Neutrophil (primary cell): ENCODE measurements around the gene EEA1.

Source experiments
- H3K27ac ChIP-seq: fragments of 200-600 bp; sonication (generic); 2 replicates; pipeline ENCODE4 v1.5.1; 2016; ENCODE audit warnings: mild to moderate bottlenecking, moderate library complexity
- H3K27me3 ChIP-seq: fragments of 200-600 bp; sonication (generic); 2 replicates; pipeline ENCODE4 v1.6.0; 2016; ENCODE audit warnings: mild to moderate bottlenecking
- H3K36me3 ChIP-seq: fragments of 200-600 bp; sonication (generic); 2 replicates; pipeline ENCODE4 v1.5.1; 2017
- H3K4me1 ChIP-seq, 2 experiments: fragments of 200-600 bp in 1 of 2; sonication (generic) in 1 of 2; 1 replicate in 1 of 2; 2 replicates in 1 of 2; pipeline versions ENCODE4 v1.5.1 to v1.6.1; 2013 to 2016; ENCODE audit warnings: low read depth in 1 of 2, low read length in 1 of 2, mild to moderate bottlenecking in 1 of 2, moderate library complexity in 1 of 2; ENCODE audit not compliant: control insufficient read depth in 1 of 2, insufficient read depth in 1 of 2
- H3K4me3 ChIP-seq, 2 experiments: fragments of 200-600 bp in 1 of 2; sonication (generic) in 1 of 2; 1 replicate in 1 of 2; 2 replicates in 1 of 2; pipeline ENCODE4 v1.5.1; 2013 to 2016; ENCODE audit warnings: low read depth in 1 of 2, low read length in 1 of 2, mild to moderate bottlenecking in 1 of 2, moderate library complexity in 1 of 2
- H3K9me3 ChIP-seq: fragments of 200-600 bp; sonication (generic); 2 replicates; pipeline ENCODE4 v1.5.1; 2016
- TF ChIP-seq, protein P1 (sequence below): fragments of 200-600 bp; sonication (generic); IDR thresholded peaks from 2 replicates; pipeline ENCODE4 v1.5.1; 2016; ENCODE audit warnings: antibody characterized with exemption

EEA1 gene

DNA sequence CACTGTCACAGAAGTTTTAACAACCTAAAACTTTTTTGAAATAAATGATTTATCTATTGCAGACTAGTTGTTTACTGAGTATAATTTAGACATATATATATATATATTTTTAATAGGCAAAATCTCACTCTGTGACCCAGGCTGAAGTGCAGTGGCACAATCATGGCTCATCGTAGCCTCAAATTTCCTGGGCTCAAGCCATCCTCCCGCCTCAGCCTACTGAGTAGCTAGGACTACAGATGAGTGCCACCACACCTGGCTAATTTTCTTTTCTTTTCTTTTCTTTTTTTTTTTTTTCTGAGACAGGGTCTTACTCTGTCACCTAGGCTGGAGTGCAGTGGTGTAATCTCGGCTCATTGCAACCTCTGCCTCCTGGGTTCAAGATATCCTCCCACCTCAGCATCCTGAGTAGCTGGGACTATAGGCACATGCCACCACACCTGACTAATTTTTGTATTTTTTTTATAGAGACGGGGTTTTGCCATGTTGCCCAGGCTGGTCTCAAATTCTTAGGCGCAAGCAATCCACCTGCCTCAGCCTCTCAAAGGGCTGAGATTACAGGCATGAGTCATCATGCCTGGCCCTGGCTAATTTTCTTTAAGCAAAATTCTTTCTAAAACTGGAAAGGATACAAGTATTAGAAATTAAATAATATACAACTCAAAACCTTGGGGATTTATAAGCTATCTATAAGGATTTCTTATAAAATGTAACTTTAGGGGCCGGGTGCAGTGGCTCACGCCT, 23.1 kb downstream of the EEA1 start:
- no peak overlapping the region for H3K4me3 ChIP-seq
- no peaks in the 10 kb centered on the region for H3K27me3 ChIP-seq
- no peaks in the 10 kb centered on the region for H3K9me3 ChIP-seq
- no peaks in the 10 kb centered on the region for H3K36me3 ChIP-seq
- no peaks in the 10 kb centered on the region for H3K4me1 ChIP-seq
- TF ChIP-seq, protein P1, sequence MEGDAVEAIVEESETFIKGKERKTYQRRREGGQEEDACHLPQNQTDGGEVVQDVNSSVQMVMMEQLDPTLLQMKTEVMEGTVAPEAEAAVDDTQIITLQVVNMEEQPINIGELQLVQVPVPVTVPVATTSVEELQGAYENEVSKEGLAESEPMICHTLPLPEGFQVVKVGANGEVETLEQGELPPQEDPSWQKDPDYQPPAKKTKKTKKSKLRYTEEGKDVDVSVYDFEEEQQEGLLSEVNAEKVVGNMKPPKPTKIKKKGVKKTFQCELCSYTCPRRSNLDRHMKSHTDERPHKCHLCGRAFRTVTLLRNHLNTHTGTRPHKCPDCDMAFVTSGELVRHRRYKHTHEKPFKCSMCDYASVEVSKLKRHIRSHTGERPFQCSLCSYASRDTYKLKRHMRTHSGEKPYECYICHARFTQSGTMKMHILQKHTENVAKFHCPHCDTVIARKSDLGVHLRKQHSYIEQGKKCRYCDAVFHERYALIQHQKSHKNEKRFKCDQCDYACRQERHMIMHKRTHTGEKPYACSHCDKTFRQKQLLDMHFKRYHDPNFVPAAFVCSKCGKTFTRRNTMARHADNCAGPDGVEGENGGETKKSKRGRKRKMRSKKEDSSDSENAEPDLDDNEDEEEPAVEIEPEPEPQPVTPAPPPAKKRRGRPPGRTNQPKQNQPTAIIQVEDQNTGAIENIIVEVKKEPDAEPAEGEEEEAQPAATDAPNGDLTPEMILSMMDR, result no peak
- H3K27ac ChIP-seq, result no peak overlapping the region

DNA sequence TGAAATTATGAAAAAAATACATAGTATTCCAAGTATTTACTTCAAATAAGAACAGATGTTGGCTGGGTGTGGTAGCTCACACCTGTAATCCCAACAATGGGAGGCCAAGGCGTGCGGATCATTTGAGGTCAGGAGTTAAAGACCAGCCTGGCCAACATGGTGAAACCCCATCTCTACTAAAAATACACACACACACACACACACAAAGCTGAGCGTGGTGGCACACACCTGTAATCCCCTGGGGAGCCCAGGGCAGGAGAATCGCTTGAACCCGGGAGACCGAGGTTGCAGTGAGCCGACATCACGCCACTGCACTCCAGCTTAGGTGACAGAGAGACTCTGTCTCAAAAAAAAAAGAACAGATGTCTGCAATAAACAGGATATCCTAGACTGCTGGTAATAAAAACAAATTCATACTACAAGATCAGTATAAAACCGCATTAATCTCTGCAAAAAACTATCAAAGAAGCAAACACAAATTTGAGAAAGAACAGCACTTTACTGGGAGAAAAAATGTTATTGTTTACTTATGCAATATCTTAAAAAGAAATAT, 23.8 kb downstream of the EEA1 start:
- no peaks in the 10 kb centered on the region for H3K27me3 ChIP-seq
- H3K27ac ChIP-seq, result no peak overlapping the region
- H3K9me3 ChIP-seq, result no peaks in the 10 kb centered on the region
- H3K4me1 ChIP-seq, result no peaks in the 10 kb centered on the region
- no peaks in the 10 kb centered on the region for H3K36me3 ChIP-seq
- TF ChIP-seq, protein P1, result no peak
- no peak overlapping the region for H3K4me3 ChIP-seq

DNA sequence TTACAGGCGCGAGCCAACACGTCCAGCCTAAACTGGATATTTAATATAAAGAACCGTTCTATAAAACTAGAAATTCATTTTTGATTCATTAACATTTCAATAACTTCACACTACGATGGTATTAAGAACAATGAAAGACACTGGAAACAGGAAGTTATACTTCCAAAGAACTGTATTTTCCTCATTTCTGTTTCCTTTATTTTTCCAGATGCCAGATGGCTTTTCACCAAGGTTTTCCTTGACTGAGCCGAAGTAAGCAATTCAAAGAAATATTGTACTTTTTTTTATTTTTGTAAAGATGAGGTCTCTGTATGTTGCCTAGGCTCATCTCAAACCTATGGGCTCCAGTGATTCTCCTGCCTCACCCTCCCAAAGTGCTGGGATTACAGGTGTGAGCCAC, 28.2 kb downstream of the EEA1 start:
- H3K36me3 ChIP-seq, result no peaks in the 10 kb centered on the region
- H3K9me3 ChIP-seq, result no peaks in the 10 kb centered on the region
- TF ChIP-seq, protein P1, result no peak
- H3K4me3 ChIP-seq, result no peak overlapping the region
- H3K27ac ChIP-seq, result no peak overlapping the region
- H3K4me1 ChIP-seq, result peaks cover 3 to 9% of the 10 kb centered on the region in 2 experiments
- H3K27me3 ChIP-seq, result no peaks in the 10 kb centered on the region

DNA sequence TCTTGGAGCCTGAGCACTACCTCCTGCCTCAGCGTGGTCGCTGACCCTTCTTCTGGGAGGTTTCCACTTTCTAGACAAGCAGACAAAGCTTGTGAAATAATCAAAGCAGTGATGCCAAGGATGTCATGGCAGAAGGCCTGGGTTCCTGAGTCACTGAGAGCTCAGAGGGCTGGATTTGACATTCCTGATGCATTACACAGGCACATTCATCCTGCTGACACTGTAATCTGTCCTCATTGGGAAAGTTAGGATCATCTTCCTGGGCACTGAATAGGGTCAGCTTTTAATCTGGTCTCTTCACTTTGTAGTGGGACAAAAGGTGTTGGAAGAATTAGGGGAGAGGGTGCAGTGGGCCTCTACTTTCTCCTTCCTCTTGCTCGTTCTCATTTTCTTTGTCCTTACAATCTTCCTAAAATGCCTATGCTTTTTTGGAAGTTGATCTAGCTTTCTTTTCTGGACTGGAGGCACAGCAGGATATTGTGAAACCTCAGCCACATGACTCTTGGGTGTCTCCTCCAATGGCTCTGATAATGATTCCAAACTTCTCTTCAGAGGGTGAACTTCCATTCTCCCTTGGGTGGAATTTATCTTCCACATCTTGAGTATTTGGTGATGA, 29.6 kb downstream of the EEA1 start:
- no peaks in the 10 kb centered on the region for H3K27me3 ChIP-seq
- peaks cover 3 to 9% of the 10 kb centered on the region in 2 experiments for H3K4me1 ChIP-seq
- no peaks in the 10 kb centered on the region for H3K9me3 ChIP-seq
- H3K36me3 ChIP-seq, result no peaks in the 10 kb centered on the region
- TF ChIP-seq, protein P1, result no peak
- peak overlapping the region; percentile 20 for H3K27ac ChIP-seq
- H3K4me3 ChIP-seq, result no peak overlapping the region

DNA sequence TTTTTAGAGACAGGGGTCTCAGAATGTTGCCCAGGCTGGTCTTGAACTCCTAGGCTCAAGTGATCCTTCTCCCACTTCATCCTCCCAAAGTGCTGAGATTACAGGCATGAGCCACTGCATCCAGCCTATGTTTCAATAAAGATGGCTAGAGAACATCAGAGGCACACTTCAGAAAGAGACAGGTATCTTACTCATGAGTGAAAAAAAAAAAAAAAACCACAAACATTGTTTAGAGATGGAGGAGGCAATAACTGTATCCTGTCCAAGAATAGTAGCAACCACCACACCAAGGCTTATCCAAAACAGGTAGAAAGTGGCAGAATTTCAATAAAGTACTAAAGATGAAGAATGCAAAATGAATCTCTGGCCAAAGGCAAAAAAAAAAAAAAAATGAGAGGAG, 30.3 kb downstream of the EEA1 start:
- H3K36me3 ChIP-seq, result no peaks in the 10 kb centered on the region
- H3K4me1 ChIP-seq, result peaks cover 3 to 9% of the 10 kb centered on the region in 2 experiments
- no peaks in the 10 kb centered on the region for H3K9me3 ChIP-seq
- no peak overlapping the region for H3K4me3 ChIP-seq
- no peak overlapping the region for H3K27ac ChIP-seq
- TF ChIP-seq, protein P1, result no peak
- H3K27me3 ChIP-seq, result no peaks in the 10 kb centered on the region
